ENCODE results near the gene SNRPF.

- no peak for TF ChIP-seq EZH2 (IDR thresholded peaks at IDR 0.05)
- TF ChIP-seq POLR2AphosphoS5 (IDR thresholded peaks at IDR 0.05; ENCODE audit: borderline replicate concordance, low read depth, low read length): no peak
Observed at GRCh38 chr12:95896846-95897245, 38.1 kb downstream of the SNRPF start.
